HG03097 (cell line): ENCODE results near the gene ARHGAP35.

Experiments used
- ATAC-seq: cut with Tn5 transposase; IDR thresholded peaks from one replicate; pipeline ENCODE4 v1.9.1; 2021; ENCODE audit not compliant: unreplicated experiment, low FRiP score

ARHGAP35 gene

DNA sequence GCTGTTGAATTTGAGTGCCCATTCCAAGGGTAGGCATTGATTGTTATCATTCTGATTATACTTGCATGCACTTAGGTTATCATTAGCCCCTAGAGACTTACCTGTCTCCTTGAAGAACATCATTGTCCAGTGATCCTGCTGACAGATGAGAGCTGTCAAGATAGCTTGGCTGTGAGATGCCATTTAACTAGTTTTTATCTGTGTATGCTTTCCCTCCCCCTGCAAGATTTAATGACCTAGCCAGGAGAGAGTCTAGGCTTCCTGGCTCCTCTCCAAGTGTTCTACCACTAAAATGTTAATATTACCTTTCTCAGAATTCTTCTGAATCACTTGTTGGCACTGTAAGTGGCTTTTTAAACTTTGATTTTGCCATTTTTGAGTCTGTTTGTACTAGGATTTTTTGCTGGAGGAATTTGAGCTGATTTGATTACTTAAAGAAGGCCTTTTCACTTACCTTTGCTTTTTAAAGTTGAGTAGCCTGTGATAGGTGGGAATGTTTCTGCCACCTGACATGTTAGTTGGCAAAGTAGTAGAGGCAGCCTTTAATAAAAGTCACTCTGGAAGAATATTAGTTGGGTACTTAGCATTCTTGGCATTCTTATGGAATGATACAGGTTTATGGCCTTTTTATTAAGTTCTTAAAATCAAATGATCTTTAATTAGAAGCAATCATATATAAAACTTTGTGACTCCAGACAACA, 41.1 kb downstream of the ARHGAP35 start:
- no peak for ATAC-seq

DNA sequence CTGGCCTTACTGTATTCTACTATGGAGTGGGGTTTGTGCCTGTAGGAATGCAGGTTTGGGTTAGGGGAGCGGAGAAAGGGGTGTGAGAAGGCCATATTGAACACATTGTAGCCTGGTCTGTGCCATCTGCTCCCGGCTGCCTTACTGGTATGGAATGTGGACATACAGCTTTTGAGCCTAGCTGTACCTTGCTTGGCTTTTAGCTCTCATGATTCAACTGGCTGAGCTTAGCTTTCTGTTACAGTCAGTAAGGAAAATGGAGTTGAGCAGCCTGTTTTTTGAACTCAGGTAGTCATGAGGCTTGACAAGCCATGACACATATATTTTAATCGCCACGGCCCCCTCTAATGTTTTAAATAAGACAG, 41.6 kb downstream of the ARHGAP35 start:
- ATAC-seq, result no peak

DNA sequence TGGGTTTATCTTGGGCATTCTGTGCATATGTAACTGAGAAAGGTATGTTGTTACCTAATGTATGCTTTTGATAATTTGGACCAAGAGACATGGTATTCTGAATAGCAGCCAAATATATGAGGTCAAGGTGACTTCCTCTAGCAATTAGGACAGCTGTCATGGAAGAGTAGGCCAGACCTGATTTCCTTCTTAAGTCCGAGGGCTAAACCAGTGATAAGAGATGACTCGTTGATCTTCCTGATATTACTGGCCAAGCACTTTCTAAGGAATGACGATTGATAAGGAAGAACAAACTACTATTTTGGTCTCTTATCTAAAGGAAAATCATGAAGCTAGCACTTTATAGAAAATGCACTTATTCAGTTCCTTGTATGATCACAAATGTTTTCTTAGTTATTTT, 42.7 kb downstream of the ARHGAP35 start:
- no peak for ATAC-seq

DNA sequence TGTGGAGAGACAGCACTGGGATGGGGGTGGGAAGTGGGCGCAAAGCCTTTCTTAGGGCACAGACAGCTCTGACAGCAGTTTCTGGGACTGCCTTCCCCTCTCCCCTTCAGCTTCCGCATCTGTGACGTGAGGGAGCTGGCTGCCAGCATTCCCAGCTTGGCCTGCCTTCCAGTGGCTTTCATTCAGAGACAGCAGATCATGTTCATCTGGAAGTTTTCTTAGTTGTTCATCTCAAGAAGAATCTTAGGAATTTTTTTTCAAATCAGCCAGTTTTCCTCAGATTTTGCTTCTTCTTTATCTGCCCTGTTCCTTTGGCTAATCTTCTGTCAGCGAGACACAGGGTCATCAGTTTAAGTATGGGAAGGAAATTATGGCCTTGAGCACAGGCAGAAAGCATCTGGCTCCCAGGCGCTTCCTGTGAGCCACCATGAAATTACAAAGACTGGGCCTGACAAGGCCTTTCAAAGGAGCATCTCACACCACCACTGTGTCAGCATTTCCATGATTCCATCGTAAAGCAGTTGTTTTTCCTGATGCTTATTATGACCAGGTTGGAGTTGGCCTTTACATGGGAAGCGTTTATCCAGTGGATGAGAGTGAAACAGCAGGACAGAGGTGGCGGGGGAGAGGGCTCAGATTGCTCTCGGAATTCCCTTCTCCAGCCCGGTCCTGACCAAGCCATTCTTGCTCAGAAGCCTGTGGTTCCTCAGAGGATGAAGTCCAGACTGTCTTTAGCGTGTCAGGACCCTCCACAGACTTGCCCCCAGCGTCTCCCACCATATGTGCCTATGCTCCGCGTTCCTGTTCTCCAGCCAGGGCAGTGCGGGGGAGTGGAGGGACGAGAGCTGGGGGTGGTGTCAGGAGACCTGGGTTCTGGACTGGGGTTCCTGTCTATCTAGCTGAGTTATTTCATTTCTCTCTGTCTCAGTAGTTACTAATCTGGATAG, 43.6 kb downstream of the ARHGAP35 start:
- no peak for ATAC-seq

DNA sequence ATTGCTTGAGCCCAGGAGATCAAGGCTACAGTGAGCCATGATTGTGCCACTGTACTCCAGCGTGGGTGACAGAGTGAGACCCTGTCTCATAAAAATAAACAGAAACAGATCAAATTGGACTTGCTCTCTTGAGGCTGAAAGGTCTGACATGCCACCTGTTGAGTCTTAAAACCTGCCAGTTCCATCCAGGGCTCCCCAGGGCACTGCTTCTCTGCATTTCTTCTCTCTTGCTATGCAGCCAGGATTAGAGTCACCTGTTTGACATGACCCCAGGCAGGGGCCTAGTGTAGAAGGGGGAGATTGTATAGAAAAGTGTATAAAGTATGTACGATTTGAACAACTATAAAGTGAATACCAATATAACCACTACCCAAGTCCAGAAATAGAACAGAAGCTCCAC, 45.4 kb downstream of the ARHGAP35 start:
- ATAC-seq, result no peak

DNA sequence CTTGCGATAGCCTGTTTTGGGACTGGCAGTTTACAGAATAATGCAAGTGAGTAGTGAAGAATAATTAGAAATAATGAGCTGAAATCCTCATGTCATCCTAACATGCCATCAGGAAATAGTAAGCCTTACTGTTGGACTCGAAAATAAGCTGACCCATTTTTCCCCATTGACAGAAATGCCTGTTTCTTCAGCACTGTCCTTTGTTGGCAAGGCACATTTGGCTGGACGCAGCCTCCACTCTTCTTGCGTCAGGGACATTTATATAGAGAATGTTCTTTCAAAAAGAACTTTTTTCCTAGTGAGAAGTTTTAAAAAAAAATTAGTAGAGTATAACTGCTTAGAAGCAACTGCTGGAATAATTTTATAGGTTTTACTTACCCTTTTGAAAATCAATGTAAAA, 47.1 kb downstream of the ARHGAP35 start:
- no peak for ATAC-seq

DNA sequence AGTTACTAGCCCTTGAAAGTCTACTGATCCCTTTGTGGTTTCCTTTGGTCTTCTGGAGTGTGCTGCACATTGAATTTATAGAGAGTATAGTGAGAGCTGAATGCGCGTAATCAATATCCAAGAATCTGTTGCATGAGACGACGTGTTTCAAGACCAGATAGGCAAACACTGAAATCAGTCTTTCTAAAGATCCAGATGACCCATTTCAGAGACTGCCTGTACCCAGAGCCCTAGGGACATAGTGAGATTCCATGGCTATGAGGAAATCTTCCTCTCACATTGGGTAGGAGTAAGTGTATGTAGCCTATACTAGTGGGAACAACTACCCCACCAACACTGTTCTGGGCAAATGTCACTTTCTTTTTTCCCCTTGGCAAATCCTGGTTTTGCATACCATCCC, 48.6 kb downstream of the ARHGAP35 start:
- ATAC-seq, result no peak
